Heart left ventricle (tissue), 13 donors: ENCODE measurements around the gene COX4I1.

Source experiments
- CTCF ChIP-seq, 12 donors: fragments of 200-600 bp; sonication (generic) in 4 of 12; IDR thresholded peaks; one replicate each; pipeline versions ENCODE4 v1.5.0 to v1.8.0; 2018 to 2022; ENCODE audit warnings: antibody characterized with exemption in 12 of 12, mild to moderate bottlenecking in 5 of 12
- POLR2A ChIP-seq, 2 donors: fragments of 450-650 bp; IDR thresholded peaks; one replicate each; pipeline ENCODE4 v1.6.1; 2017; ENCODE audit warnings: antibody characterized with exemption in 2 of 2, mild to moderate bottlenecking in 2 of 2, moderate library complexity in 2 of 2
- donor health status: ischemic (EF 13 %, LVEDD 7.1; RV severe dilation, severe dysfunction).
- donor health status: DM: no; HTN: yes; CAD: no.
- donor health status: DM: no; HTN: no; CAD: no.
- donor health status: ischemic (EF 25% LVEDD 6.9; RV normal size, moderate dysfunction).
- donor health status: ischemic (EF 25% LVEDD 5.7; RV mildly dilated, moderate dysfunction).
- donor health status: ischemic (EF 35%, LVEDD 5.7; RV mildly dilated, moderate dysfunction).
- donor health status: nonischemic (EF 11% LVEDD 7.7; RV severe dilation, severe dysfunction).
- donor health status: DM: yes; HTN: yes; CAD: no.
- donor health status: PGD.
- donor health status: ischemic (EF 29% LVEDD 5.4; RV normal size, mild dysfunction).
- donor health status: nonischemic (EF 23%, LVEDD 6.1; RV moderate dilation, normal function).

DNA sequence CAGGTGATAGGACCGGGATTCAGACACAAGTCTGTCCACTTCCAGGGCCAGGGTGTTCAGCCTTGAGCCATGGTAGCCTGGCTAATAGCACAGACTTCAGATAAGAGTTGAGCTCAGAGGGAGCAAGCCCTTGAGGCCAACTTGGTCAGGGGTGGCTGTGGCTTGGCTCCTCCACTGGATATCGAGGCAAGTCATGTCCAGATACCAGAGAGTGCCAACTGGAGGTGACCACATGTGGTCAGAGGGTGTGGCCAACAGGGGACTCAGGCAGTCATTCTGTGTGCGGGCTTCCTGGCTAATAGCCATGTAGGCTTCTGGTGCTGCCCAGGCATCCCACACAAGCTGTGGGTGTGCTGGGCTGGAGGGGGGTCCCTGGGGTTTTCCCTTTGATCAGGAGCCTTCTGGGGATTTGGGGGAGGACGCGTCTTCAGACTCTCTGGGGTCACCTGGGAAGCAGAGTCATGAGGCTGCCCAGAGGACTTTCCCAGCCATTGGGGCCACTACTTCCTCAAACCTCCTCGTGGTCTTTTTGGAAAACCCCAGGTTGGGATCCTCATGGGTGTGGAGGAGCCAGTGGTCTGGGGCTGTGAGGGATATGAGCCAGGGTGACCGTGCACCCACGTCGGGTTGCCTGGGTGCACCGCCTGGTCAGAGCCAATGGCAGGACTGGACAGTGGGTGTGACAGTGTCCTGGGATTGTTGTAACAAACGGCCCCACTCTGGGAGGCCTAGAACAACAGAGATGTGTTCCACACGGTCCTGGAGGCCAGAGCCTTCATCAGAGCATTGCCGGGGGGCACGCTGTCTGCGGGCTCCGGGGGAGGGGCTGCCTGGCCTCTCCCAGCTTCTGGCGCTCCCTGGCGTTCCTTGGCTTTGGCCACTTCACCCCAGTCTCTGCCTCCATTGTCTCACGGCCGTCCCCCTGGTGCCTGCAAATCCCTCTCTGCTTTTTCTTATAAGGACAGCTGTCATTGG lies 25.0 kb downstream of the COX4I1 start:
- TF ChIP-seq CTCF (IDR thresholded peaks at IDR 0.05) (no peak), POLR2A (IDR thresholded peaks at IDR 0.05) (no peak)
